AG09319 (cell line): Measurements from ENCODE around the gene NGEF.

Experiments used
- DNase-seq: peaks from one replicate; pipeline ENCODE4 v3.0.0-alpha.2; 2010; ENCODE audit warnings: low read depth; ENCODE audit errors: extremely low read depth
- CTCF ChIP-seq: IDR thresholded peaks from 2 replicates; pipeline ENCODE4 v1.5.1; 2011; ENCODE audit warnings: low read depth, mild to moderate bottlenecking, inconsistent platforms, low read length, moderate library complexity

The NGEF gene

GRCh38 chr2:232979871-232980461, 33.1 kb downstream of the NGEF start:
- no peak for DNase-seq
- no peak for TF ChIP-seq CTCF

- DNase-seq = no peak
- TF ChIP-seq CTCF = no peak
Measured at GRCh38 chr2:232977438-232977971, 35.6 kb downstream of the NGEF start.

- TF ChIP-seq CTCF = no peak
- DNase-seq = no peak
Measured at GRCh38 chr2:232976666-232977437, 36.2 kb downstream of the NGEF start.

GRCh38 chr2:232976176-232976575, 36.9 kb downstream of the NGEF start:
- no peak for TF ChIP-seq CTCF

GRCh38 chr2:232974396-232974795, 38.7 kb downstream of the NGEF start:
- no peak for TF ChIP-seq CTCF

More at GRCh38 chr2:232976176-232976575, 36.9 kb downstream of the NGEF start:
- DNase-seq = no peak

GRCh38 chr2:232973796-232974195, 39.3 kb downstream of the NGEF start:
- TF ChIP-seq CTCF = no peak
- no peak for DNase-seq

More at GRCh38 chr2:232974396-232974795, 38.7 kb downstream of the NGEF start:
- no peak for DNase-seq
